Ovary (tissue), 3 donors: ENCODE results near the gene SFT2D1.

Source experiments
- POLR2A ChIP-seq: fragments of 450-650 bp; IDR thresholded peaks from one replicate; pipeline ENCODE4 v1.6.1; 2017; ENCODE audit warnings: antibody characterized with exemption, mild to moderate bottlenecking, moderate library complexity
- TF ChIP-seq, protein P1 (sequence below), 3 donors: fragments of 450-650 bp in 2 of 3; fragments of 200-600 bp in 1 of 3; IDR thresholded peaks; one replicate each; pipeline versions ENCODE4 v1.5.1 to v1.8.0; 2016 to 2022; ENCODE audit warnings: antibody characterized with exemption in 3 of 3, mild to moderate bottlenecking in 1 of 3
- donor health status: DM: no; HTN: no; CAD: no.

DNA sequence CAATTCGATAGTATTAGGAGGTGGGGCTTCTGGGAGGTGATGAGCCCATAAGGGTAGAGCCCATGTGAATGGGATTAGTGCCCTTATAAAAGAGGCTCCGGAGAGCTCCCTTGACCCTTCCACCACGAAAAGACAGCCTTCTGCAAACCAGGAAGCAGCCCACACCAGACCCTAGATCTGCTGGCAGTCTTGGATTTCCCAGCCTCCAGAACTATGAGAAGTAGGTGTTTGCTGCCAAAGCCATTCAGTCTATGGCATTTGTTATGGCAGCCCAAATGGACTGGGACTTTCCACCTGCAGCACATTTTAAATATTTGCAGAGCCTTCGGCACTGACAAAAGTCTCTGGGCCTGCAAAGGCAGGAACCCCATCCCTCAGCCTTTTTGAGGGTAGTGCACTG is 11.8 kb upstream of the SFT2D1 start:
- TF ChIP-seq POLR2A: no peak
- TF ChIP-seq, protein P1, sequence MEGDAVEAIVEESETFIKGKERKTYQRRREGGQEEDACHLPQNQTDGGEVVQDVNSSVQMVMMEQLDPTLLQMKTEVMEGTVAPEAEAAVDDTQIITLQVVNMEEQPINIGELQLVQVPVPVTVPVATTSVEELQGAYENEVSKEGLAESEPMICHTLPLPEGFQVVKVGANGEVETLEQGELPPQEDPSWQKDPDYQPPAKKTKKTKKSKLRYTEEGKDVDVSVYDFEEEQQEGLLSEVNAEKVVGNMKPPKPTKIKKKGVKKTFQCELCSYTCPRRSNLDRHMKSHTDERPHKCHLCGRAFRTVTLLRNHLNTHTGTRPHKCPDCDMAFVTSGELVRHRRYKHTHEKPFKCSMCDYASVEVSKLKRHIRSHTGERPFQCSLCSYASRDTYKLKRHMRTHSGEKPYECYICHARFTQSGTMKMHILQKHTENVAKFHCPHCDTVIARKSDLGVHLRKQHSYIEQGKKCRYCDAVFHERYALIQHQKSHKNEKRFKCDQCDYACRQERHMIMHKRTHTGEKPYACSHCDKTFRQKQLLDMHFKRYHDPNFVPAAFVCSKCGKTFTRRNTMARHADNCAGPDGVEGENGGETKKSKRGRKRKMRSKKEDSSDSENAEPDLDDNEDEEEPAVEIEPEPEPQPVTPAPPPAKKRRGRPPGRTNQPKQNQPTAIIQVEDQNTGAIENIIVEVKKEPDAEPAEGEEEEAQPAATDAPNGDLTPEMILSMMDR (IDR thresholded peaks at IDR 0.05): no peak
